NCI-H1930 (cell line): ENCODE measurements around the gene PSMD3.
"Not testable (repeated sequence)": the region's sequence is repeated elsewhere in the genome, so short reads cannot be mapped to it uniquely, and the experiment has no call there.

Experiments used
- DNase-seq, 2 experiments: peaks; one replicate each; lab custom pipeline; 2025; lab: John Stamatoyannopoulos, UW

PSMD3 gene

GRCh38 chr17:39980351-39981206 is at the start of gene PSMD3:
Gene PSMD3, plus strand, starts transcription at chr17:39980807. Its CDS starts 164 bp downstream, at chr17:39980971.
- DNase-seq = peak; percentile 96 to 99

DNA sequence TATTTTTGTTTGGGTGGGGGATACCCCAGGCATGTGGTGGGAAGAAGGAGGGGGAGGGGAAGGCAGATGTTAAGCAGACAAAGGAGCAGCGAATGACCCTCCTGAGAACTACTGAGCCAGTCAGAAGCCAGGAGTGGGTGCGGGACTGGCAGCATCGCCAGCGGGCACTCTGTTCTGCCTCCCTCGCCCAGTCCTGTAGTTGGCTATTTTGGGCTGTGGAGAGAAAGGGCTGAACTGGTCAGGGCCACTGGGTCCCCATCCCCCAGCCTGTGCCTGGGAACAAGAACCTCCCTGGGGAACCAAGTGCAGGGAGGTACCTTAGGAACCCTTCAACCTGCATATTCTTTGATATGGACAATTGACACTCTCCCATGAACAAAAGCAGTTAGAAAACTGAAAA is 46.7 kb upstream of the PSMD3 start:
- DNase-seq = no peak

GRCh38 chr17:39934324-39934723 is 46.3 kb upstream of the PSMD3 start:
- no peak for DNase-seq

GRCh38 chr17:39935909-39936308 is 44.7 kb upstream of the PSMD3 start:
- no peak for DNase-seq

DNA sequence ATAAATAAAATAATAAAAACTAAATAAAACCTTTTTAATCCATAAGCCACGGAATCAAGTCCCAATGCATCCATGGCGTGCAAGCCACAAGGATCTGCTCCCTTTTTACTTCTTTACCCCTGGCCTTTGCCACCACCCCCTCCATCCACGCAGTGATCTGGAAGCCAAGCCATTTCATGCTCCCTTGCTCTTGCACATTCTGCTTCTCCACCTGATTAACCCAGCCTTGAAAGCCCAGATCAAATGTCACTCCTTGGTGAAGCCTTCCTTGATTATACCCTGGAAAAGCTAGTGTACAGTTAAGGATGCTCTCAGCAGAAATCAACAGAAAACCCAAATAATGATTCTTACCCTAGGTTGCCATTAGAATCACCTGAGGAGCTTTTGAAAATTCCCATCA is 43.2 kb upstream of the PSMD3 start:
- no peak for DNase-seq

DNA sequence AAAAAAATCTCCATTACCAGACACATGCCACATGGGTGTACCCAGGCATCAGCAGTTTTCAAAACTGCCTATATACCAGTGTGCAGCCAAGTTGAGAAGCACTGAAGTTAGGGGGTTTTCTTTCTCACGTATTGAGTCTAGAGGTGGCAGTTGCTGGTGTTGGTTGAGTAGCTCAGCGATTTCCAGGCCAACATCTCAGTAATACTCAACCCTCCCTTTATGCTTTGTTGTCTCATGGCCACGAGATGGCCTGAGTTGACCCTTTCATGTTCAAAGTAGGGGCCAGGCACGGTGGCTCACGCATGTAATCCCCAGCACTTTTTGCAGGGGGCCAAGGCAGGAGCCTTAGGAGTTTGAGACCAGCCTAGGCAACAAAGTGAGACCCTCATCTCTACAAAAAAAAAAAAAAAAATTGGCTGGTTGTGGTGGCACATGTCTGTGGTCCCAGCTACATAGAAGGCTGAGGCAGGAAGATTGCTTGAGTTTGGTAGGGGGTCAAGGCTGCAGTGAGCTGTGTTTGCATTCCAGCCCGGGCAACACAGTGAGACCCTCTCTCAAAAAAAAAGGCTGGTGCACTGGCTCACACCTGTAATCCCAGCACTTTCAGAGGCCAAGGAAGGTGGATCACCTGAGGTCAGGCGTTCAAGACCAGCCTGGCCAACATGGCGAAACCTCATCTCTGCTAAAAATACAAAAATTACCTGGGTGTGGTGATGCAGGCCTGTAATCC is 42.3 kb upstream of the PSMD3 start:
- DNase-seq = no peak

DNA sequence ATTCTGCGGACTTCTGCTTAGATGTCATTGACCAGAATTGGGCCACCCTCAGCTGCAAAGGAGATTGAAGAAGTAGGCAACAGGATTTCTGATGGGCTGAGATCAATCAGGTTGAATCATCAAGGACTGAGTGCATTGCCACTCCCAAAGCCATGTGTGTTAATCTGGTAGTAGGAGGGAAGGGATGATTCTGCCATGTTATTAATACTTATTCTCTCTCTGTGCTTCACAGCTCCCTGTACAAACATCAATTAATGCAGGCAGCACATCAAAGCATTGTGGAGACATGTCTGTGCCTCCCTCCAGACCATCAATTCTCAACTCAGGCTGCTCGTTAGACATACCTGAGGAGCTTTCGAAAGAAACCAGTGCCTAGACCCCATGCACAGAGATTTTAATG is 41.5 kb upstream of the PSMD3 start:
- DNase-seq = no peak

DNA sequence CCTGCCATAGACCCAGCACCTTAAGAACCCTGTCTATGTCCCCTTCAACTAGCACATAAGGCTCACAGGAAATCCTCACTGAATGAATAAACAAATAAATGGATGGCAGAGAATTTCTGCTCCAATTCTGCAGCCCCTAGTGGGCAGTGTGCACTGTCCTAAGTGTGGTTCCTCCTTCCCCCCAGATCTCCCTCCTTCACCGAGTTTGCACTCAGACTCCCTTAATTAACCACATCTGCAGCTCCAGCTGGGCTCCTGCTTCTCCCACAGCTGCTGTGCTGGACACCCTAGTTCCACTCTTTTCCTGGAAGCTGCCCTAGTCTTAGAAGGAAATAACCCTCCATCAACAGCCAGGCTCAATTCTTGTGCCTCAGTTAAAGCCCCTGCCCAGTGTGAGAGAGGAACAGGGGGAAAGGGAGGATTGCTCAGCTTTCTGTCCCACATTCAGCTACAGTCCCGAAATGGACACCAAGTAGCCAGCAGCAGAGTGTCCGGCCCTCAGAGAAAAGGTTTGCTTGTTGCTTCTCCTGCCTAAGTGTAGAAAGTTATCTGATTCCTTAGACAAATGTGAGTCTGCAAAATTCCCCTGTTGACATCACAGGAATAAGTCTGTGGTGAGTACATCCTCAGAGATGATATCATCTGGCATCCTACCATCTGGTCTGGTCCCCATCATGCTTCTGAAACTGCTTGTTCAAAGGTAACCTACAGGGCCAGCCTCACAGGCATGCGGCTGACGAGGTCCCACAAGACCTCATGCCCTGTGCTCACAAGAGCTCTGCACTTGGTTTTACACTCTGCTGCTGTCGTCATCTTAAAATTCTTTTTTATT is 40.8 kb upstream of the PSMD3 start:
- peak in 1 of 2 experiments; percentile 11 for DNase-seq

GRCh38 chr17:39943702-39944392 is 36.8 kb upstream of the PSMD3 start:
- no peak for DNase-seq

DNA sequence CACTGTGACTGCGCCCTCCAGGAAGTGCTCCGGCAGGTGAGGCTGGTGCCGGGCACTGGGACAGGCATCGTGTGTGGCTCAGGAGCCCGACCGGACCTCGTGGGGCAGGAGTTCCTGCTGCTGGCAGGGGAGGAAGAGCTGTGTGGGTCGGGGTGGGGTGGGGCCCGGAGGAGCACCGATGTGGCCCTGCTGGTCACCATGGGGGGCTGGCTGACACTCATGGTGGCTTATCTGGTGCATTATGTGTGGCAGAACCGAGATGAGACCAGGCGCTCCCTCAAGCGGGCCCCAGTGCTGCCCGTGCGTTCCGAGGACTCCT is 36.3 kb upstream of the PSMD3 start:
- DNase-seq = no peak

- DNase-seq = no peak
Observed at GRCh38 chr17:39946551-39947330, 33.9 kb upstream of the PSMD3 start.

- not testable (repeated sequence) for DNase-seq
Observed at GRCh38 chr17:39948489-39948828, 32.1 kb upstream of the PSMD3 start.

DNA sequence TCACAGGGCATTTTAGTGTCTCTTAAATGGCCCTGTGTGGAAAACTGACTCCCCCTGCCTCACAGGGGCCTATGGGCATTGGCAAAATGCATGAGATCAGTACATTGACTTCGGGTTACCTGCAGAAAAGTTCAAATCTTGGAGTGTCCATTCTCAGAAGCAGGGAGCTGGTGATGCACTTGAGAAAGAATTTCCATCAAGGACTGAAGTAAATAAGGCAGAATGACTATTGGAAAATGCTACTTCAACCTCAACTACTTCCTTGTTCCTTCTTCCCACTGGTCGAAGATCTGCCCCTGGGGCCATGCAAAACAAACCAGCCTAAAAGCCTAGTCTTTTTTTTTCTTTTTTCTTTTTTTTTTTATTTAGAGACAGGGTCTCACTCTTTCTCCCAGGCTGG is 31.6 kb upstream of the PSMD3 start:
- no peak for DNase-seq

GRCh38 chr17:39950871-39951348 is 29.7 kb upstream of the PSMD3 start:
- DNase-seq = no peak

DNA sequence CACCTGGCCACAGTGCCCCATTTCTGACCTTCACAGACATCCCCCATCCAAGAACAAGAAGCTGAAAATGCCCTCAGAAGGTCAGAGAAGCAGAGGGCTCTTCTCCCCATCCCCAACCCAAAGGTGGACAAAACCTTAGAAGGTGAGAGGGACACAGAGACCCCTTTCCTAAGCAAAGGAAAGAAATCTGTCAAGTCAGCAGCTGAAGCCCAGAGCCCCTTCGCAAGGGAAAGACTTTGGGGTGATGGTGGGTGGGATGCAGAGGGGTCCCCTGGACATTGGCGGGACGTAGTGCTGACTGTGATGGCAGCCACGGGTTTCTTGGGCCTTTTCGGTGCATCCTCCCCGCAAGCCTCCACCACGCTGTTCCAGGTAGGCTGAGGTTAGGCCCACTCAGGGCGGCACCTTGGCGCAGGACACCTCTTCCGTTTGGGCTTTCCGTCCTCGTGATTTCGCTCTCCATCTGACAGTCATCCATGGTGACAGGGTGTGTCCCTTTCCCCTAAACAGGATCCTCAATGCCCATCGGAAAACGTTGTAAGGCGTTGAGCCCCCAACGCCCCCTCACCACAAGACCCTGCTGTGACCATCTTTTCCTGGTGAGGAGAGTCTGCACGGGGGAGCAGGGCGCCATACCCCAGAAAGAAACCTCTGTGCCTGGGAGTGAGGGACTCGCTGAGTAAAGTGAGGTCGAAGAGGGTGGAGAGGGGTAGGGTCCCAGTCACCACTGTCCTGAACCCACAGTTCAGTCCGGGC is 28.5 kb upstream of the PSMD3 start:
- no peak for DNase-seq

DNA sequence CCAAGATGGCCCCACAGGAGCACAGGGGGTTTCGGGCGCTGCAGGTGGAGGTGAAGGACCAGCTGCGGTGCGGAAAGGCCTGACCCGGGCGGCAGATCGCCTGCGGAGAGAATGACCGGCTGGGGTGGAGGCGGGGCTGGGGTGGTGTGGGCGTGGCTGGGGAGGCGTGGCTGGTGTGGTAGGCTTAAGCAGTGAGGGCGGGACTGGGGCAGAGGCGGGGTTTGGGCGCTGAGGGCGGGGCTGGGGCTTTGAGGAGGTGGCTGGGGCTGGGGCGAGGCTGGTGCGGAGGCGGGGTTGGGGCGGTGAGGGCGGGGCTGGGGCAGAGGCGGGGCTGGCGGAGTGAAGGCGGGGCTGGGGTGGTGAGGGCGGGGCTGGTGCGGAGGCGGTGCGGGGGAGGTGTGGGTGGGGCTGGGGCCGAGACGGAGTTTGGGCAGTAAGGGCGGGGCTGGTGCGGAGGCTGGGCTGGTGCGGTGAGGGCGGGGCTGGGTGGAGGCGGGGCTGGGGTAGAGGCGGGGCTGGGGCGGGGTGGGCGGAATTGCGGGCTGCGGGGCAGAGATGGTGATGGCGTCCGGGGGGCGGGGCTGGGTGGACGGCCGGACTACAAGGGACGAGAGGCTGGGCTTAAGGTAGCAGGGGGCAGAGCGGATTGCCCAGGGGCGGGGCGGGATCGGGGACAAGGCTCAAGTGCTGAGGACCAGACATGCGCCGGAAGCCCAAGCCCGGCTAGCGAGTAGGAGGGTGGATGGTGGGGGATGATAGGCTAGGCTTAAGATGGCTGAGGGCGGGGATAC is 27.7 kb upstream of the PSMD3 start:
- peak; percentile 83 to 90 for DNase-seq

DNA sequence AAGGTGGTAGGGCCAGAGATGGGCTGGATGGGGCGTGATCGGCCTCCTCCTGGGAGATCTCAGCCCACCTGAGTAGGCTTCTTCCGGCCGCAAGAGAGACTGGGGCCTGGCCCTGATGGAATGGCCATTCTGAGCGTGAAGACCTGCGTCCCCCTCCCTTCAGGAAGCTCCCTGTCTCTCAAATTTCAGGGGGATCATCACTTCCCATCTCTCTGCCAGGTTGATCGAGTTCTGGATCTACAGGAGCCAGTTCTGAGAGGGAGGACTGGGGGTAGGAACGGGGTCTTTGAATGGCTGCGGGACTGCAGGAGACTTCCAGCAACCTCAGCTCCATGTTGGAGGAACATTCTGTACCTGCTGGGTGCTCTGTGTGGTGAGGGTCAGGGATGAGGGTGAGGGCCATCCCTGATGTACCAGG is 27.1 kb upstream of the PSMD3 start:
- DNase-seq = no peak

DNA sequence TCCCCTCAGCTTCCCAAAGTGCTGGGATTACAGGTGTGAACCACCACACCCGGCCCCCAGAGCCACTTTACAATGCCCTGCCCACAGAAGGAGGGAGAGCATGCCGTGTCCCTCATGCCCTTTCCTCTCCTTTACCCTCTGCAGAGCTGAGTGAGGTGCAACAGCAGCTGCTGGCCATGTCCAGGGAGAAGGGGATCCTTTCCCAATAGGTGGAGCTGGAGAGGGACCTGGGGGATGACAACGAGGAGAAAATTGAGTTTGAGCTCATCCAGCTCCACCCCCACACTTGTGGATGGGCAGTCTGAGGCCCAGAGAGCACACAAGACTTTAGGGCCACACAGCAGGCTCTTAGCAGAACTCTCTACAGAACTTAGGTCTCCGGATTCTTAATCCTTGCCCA is 25.7 kb upstream of the PSMD3 start:
- no peak for DNase-seq

- no peak for DNase-seq
Observed at GRCh38 chr17:39955726-39956225, 24.8 kb upstream of the PSMD3 start.
